GM21528 (cell line): Measurements from ENCODE around the gene OAS1.
"Not testable (repeated sequence)": the region's sequence is repeated elsewhere in the genome, so short reads cannot be mapped to it uniquely, and the experiment has no call there.

Experiments used
- ATAC-seq: cut with Tn5 transposase; IDR thresholded peaks from one replicate; pipeline ENCODE4 v1.9.1; 2021; ENCODE audit warnings: mild to moderate bottlenecking, moderate library complexity; ENCODE audit not compliant: unreplicated experiment, low FRiP score

OAS1 gene

GRCh38 chr12:112898380-112898779, 8.4 kb upstream of the OAS1 start:
- no peak for ATAC-seq

GRCh38 chr12:112900298-112901145, 6.2 kb upstream of the OAS1 start:
- ATAC-seq: no peak

- no peak for ATAC-seq
These were observed 5.5 kb upstream of the OAS1 start for GRCh38 chr12:112901271-112901670.

GRCh38 chr12:112904571-112904970, 2.2 kb upstream of the OAS1 start:
- no peak for ATAC-seq

- ATAC-seq: no peak
These were observed 1.2 kb upstream of the OAS1 start for GRCh38 chr12:112905451-112906089.

GRCh38 chr12:112907415-112908157, 824 bp downstream of the OAS1 start:
- ATAC-seq: peak; percentile 51

GRCh38 chr12:112908548-112908947, 1.8 kb downstream of the OAS1 start:
- ATAC-seq: no peak

GRCh38 chr12:112909693-112910092, 2.9 kb downstream of the OAS1 start:
- no peak for ATAC-seq

- no peak for ATAC-seq
These were observed 6.4 kb downstream of the OAS1 start for GRCh38 chr12:112913038-112913688.

GRCh38 chr12:112913888-112914287, 7.1 kb downstream of the OAS1 start:
- not testable (repeated sequence) for ATAC-seq

GRCh38 chr12:112916270-112916669, 9.5 kb downstream of the OAS1 start:
- no peak for ATAC-seq

- no peak for ATAC-seq
These were observed 12.4 kb downstream of the OAS1 start for GRCh38 chr12:112919121-112919520.

GRCh38 chr12:112924986-112925385, 18.2 kb downstream of the OAS1 start:
- peak; percentile 62 for ATAC-seq

- ATAC-seq: not testable (repeated sequence)
These were observed 19.8 kb downstream of the OAS1 start for GRCh38 chr12:112926416-112927033.

- no peak for ATAC-seq
These were observed 20.7 kb downstream of the OAS1 start for GRCh38 chr12:112927475-112927874.

GRCh38 chr12:112927925-112928324, 21.2 kb downstream of the OAS1 start:
- ATAC-seq: no peak

- ATAC-seq: no peak
These were observed 22.2 kb downstream of the OAS1 start for GRCh38 chr12:112928978-112929377.

- ATAC-seq: no peak
These were observed 23.0 kb downstream of the OAS1 start for GRCh38 chr12:112929715-112930114.

- no peak for ATAC-seq
These were observed 23.6 kb downstream of the OAS1 start for GRCh38 chr12:112930350-112930749.

- no peak for ATAC-seq
These were observed 25.8 kb downstream of the OAS1 start for GRCh38 chr12:112932485-112933128.
